ENCODE results near the gene GPR156.

The GPR156 gene

GRCh38 chr3:120196333-120196732, 88.7 kb downstream of the GPR156 start:
- Mint-ChIP-seq H3K36me3 (ENCODE audit: low read depth) (no peaks in the 10 kb centered on the region), H3K27ac (no peak overlapping the region), H3K4me3 (no peak overlapping the region), H3K9me3 (no peaks in the 10 kb centered on the region), H3K27me3 (ENCODE audit: low read depth) (peaks cover 3% of the 10 kb centered on the region), H3K4me1 (ENCODE audit: low read depth) (no peaks in the 10 kb centered on the region)

DNA sequence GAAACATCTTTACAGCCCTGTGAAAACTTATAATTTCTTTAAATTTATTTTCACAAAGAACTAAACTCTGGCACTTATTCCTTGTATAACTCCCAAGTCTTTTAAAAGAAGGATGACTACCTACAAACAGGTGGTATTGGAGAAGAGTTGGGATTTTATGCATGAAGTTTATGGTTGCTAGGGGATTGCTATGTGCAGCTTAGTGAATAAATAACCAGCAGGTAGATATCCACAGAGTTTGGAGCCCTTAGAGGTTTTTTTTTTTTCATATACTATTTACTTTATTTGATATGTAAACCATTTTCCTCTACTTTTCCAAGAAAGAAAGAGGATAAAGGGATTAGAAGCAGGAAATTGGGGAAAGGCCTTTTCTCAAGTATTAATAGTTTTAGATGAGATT, 91.5 kb downstream of the GPR156 start:
- Mint-ChIP-seq H3K27ac (no peak overlapping the region), H3K9me3 (no peaks in the 10 kb centered on the region), H3K4me1 (ENCODE audit: low read depth) (no peaks in the 10 kb centered on the region), H3K4me3 (no peak overlapping the region), H3K36me3 (ENCODE audit: low read depth) (no peaks in the 10 kb centered on the region), H3K27me3 (ENCODE audit: low read depth) (peaks cover 3% of the 10 kb centered on the region)

DNA sequence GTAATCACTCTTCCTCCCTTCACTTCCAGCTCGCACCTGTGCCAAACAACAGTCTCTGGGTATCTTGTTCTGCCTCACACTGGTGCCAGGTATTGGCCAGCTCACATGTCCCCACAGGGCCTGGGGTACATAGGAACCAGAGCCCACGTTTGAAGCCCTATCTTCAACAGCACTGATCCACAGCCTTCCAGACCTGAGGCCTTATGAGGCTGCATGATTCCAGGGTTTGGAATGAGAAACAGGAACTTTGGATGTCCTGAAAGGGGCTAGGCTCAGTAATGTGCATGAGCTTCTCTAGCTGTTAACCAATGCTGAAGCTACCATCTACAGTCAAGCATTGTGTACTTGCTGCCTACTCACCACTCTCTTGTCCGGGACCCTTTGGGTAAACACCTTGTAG, 92.4 kb downstream of the GPR156 start:
- Mint-ChIP-seq H3K27me3 (ENCODE audit: low read depth) (peaks cover 5% of the 10 kb centered on the region), H3K4me3 (no peak overlapping the region), H3K36me3 (ENCODE audit: low read depth) (no peaks in the 10 kb centered on the region), H3K4me1 (ENCODE audit: low read depth) (no peaks in the 10 kb centered on the region), H3K9me3 (no peaks in the 10 kb centered on the region), H3K27ac (no peak overlapping the region)

DNA sequence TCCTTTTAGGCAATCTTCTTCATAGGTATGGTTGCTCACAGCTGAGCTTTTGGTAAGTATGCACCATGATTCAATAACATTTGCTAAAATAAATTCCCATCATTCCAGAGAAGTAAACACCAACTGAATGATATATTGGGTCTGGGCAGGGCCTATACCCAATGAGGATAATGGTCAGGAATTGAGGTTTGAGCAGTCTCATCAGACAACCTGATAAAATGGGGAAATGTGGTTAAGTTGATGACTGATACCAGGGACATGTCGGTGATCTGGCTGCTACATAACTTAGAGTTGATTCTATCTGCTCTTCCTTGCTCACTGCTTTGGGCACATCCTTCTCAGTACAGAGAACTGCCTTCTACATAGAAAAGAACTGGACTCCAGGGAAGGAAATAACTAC, 92.9 kb downstream of the GPR156 start:
- H3K36me3 Mint-ChIP-seq (ENCODE audit: low read depth): no peaks in the 10 kb centered on the region
- H3K27me3 Mint-ChIP-seq (ENCODE audit: low read depth): peaks cover 9% of the 10 kb centered on the region
- no peak overlapping the region for H3K4me3 Mint-ChIP-seq
- H3K27ac Mint-ChIP-seq: no peak overlapping the region
- H3K9me3 Mint-ChIP-seq: no peaks in the 10 kb centered on the region
- H3K4me1 Mint-ChIP-seq (ENCODE audit: low read depth): no peaks in the 10 kb centered on the region

DNA sequence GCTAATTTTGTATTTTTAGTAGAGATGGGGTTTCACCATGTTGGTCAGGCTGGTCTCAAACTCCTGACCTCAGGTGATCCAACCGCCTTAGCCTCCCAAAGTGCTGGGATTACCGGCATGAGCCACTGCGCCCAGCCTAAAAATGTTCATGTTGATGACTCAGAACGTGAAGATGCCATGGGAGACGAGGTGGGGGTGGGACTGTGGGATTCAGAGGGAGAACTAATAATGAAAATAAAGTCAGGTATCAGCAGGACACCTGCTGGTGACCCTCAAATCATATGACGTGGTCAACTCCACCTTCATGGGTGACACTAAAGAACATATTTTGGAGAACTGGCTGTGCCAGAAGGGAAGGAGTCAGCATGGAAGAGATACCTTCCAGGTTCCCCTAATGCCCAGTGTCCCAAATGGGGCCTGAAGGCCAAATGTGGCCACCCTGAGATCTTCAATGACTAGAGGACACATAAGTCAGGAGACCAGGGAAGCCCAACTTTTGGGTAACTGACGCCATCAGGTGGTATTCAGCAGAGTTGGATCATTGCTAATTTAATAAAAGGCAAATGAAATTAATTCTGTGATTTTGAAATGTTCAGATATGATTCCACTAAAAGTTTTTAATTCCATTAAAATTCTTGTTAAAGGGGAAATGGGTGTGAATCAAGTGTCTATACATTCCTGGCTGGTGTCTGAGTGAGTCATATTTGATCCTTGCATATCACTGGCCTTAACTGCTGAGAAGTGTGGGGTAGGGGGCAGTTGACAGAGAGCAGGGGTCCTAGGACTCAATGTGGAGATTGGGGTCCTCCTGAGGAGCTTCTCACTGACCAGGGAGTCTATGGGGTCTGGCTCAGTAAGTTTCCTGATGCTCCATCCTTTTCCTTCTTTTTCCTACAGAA, 102.2 kb downstream of the GPR156 start:
- H3K4me3 Mint-ChIP-seq: no peak overlapping the region
- no peaks in the 10 kb centered on the region for H3K9me3 Mint-ChIP-seq
- no peaks in the 10 kb centered on the region for H3K4me1 Mint-ChIP-seq (ENCODE audit: low read depth)
- peaks cover 22% of the 10 kb centered on the region for H3K27me3 Mint-ChIP-seq (ENCODE audit: low read depth)
- H3K36me3 Mint-ChIP-seq (ENCODE audit: low read depth): no peaks in the 10 kb centered on the region
- no peak overlapping the region for H3K27ac Mint-ChIP-seq

GRCh38 chr3:120181632-120182031, 103.4 kb downstream of the GPR156 start:
- Mint-ChIP-seq H3K27ac (no peak overlapping the region), H3K27me3 (ENCODE audit: low read depth) (peaks cover 16% of the 10 kb centered on the region), H3K4me3 (no peak overlapping the region), H3K9me3 (no peaks in the 10 kb centered on the region), H3K36me3 (ENCODE audit: low read depth) (no peaks in the 10 kb centered on the region), H3K4me1 (ENCODE audit: low read depth) (no peaks in the 10 kb centered on the region)

GRCh38 chr3:120180731-120181412, 104.2 kb downstream of the GPR156 start:
- no peak overlapping the region for H3K27ac Mint-ChIP-seq
- no peaks in the 10 kb centered on the region for H3K36me3 Mint-ChIP-seq (ENCODE audit: low read depth)
- H3K4me1 Mint-ChIP-seq (ENCODE audit: low read depth): no peaks in the 10 kb centered on the region
- peaks cover 12% of the 10 kb centered on the region for H3K27me3 Mint-ChIP-seq (ENCODE audit: low read depth)
- no peaks in the 10 kb centered on the region for H3K9me3 Mint-ChIP-seq
- no peak overlapping the region for H3K4me3 Mint-ChIP-seq

DNA sequence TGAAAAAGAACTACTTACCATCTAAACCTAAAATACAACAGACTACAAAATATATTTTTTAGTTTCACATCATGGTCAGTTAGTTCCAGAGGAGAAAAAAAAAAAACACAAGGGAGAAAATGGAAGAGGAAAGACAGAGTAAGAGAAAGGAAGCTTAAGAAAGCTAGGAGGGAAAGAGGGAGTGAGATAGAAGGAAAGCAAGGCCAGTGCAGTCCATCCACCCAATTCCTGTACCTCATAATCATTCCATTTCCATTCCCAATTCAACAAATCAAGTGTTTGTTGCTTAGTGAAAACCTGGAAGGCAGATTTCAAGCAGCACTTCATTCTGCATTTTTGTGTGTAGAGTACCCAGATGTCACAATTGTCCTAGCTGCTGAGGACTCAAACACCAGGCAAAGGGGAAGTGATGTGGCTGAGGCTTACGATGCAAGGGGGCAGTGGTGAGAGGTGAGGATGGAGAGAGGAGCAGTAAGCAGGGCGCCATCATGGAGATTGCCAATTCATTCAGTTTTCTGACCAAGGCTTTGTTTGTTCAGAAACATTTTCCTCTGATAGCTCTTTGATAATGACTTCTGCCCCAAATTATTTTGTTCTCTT, 107.2 kb downstream of the GPR156 start:
- H3K4me1 Mint-ChIP-seq (ENCODE audit: low read depth): no peaks in the 10 kb centered on the region
- no peak overlapping the region for H3K27ac Mint-ChIP-seq
- H3K36me3 Mint-ChIP-seq (ENCODE audit: low read depth): no peaks in the 10 kb centered on the region

GRCh38 chr3:120177151-120177550, 107.9 kb downstream of the GPR156 start:
- H3K36me3 Mint-ChIP-seq (ENCODE audit: low read depth): no peaks in the 10 kb centered on the region
- no peaks in the 10 kb centered on the region for H3K27me3 Mint-ChIP-seq (ENCODE audit: low read depth)
- H3K4me3 Mint-ChIP-seq: no peak overlapping the region
- H3K4me1 Mint-ChIP-seq (ENCODE audit: low read depth): no peaks in the 10 kb centered on the region
- no peaks in the 10 kb centered on the region for H3K9me3 Mint-ChIP-seq
- H3K27ac Mint-ChIP-seq: no peak overlapping the region

More for the DNA sequence above, 107.2 kb downstream of the GPR156 start:
- Mint-ChIP-seq H3K9me3 (no peaks in the 10 kb centered on the region), H3K27me3 (ENCODE audit: low read depth) (no peaks in the 10 kb centered on the region), H3K4me3 (no peak overlapping the region)

GRCh38 chr3:120174811-120175539, 110.0 kb downstream of the GPR156 start:
- H3K9me3 Mint-ChIP-seq: no peaks in the 10 kb centered on the region
- H3K4me1 Mint-ChIP-seq (ENCODE audit: low read depth): no peaks in the 10 kb centered on the region
- no peaks in the 10 kb centered on the region for H3K27me3 Mint-ChIP-seq (ENCODE audit: low read depth)

DNA sequence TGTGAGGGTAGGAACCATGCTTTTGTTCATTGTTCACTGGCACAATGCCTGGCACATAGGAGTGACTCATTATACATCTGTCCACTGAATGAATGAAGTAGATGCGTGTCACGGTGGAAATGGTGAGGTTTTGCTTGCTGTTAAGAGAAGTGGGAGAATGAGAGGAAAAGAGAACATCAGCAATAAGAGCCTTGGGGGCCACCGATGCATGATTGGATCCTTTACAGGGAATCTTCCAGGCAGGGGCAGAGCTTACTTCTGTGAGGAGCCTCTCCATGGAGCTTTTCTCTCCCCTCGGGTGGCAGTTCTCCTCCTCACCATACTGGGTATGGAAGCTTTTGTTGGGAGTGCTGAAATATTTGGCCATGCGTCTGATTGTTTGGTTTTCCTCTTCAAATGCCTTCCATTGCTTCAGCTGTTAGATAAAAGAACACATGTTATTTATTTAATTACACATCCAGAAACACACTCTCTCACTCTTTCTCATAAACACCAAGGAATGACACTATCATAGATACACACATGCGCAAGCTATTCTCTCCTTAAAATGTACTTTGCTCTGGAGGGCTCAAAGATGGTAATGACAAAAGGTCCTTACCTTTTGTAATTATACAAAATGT, 111.9 kb downstream of the GPR156 start:
- no peaks in the 10 kb centered on the region for H3K36me3 Mint-ChIP-seq (ENCODE audit: low read depth)
- no peaks in the 10 kb centered on the region for H3K4me1 Mint-ChIP-seq (ENCODE audit: low read depth)
- peaks cover 3% of the 10 kb centered on the region for H3K27me3 Mint-ChIP-seq (ENCODE audit: low read depth)
- H3K9me3 Mint-ChIP-seq: no peaks in the 10 kb centered on the region
- H3K4me3 Mint-ChIP-seq: no peak overlapping the region
- no peak overlapping the region for H3K27ac Mint-ChIP-seq

More at GRCh38 chr3:120174811-120175539, 110.0 kb downstream of the GPR156 start:
- H3K36me3 Mint-ChIP-seq (ENCODE audit: low read depth): no peaks in the 10 kb centered on the region
- no peak overlapping the region for H3K27ac Mint-ChIP-seq
- no peak overlapping the region for H3K4me3 Mint-ChIP-seq

DNA sequence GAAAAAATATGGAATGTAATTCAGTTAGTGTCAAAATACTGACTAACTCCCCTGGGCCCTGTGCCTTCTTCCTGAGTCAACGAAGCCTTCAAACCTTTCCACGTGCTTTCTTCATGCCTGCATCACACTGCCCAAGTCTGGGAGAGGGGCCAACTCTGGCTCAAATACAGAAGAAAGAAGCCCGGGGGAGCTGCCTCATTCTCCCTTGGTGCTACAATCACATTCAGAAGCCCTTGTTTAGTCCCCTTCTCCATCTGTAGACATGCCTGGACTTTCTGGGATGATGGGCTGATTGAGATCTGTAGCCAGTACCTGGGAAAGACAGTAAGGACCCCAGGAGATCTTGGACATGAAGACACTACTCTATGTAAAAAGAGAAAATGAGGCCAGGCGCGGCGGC, 113.0 kb downstream of the GPR156 start:
- H3K4me1 Mint-ChIP-seq (ENCODE audit: low read depth): no peaks in the 10 kb centered on the region
- peaks cover 3% of the 10 kb centered on the region for H3K27me3 Mint-ChIP-seq (ENCODE audit: low read depth)
- H3K4me3 Mint-ChIP-seq: no peak overlapping the region
- no peak overlapping the region for H3K27ac Mint-ChIP-seq
- H3K36me3 Mint-ChIP-seq (ENCODE audit: low read depth): no peaks in the 10 kb centered on the region
- no peaks in the 10 kb centered on the region for H3K9me3 Mint-ChIP-seq

GRCh38 chr3:120171134-120171873, 113.7 kb downstream of the GPR156 start:
- Mint-ChIP-seq H3K27ac (no peak overlapping the region), H3K4me3 (no peak overlapping the region), H3K4me1 (ENCODE audit: low read depth) (no peaks in the 10 kb centered on the region), H3K27me3 (ENCODE audit: low read depth) (peaks cover 3% of the 10 kb centered on the region), H3K36me3 (ENCODE audit: low read depth) (no peaks in the 10 kb centered on the region), H3K9me3 (no peaks in the 10 kb centered on the region)

Data from T-helper 1 cell treated with Interleukin-12 subunit alpha and Interleukin-12 subunit beta and Interleukin-4 antibody, amounts not matched to agents 30 μg/mL and 1 μg/mL, for 36 hours (primary cell).